ENCODE data around the gene ACTR5.

DNA sequence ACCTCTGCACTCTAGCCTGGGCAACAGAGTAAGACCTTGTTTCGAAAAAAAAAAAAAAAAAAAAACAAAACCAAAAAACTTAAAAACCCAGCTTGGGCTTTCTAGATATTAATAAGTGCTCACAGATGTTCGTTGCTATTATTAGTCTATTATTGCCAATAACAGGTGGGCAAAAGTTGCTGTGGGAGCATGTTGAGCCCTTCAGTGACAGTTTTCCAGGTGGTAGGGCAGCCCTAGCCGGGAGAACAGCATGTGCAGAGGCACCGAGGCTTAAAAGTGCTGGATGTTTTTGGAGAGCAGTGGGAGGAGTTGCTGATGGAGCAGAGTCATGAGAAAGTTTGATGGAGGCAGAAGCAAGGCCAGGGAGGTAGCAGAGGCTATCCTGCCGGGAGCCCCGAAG, 61.7 kb downstream of the ACTR5 start:
- TF ChIP-seq, protein P1, sequence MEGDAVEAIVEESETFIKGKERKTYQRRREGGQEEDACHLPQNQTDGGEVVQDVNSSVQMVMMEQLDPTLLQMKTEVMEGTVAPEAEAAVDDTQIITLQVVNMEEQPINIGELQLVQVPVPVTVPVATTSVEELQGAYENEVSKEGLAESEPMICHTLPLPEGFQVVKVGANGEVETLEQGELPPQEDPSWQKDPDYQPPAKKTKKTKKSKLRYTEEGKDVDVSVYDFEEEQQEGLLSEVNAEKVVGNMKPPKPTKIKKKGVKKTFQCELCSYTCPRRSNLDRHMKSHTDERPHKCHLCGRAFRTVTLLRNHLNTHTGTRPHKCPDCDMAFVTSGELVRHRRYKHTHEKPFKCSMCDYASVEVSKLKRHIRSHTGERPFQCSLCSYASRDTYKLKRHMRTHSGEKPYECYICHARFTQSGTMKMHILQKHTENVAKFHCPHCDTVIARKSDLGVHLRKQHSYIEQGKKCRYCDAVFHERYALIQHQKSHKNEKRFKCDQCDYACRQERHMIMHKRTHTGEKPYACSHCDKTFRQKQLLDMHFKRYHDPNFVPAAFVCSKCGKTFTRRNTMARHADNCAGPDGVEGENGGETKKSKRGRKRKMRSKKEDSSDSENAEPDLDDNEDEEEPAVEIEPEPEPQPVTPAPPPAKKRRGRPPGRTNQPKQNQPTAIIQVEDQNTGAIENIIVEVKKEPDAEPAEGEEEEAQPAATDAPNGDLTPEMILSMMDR (conservative IDR thresholded peaks at IDR 0.05; ENCODE audit: low read length) = no peak
- TF ChIP-seq EZH2phosphoT487 (IDR thresholded peaks at IDR 0.05; ENCODE audit: borderline replicate concordance, low read depth, low read length) = no peak

Data from OCI-LY7 (cell line).